COLO668 (cell line): ENCODE results near the gene TSPY2.
"Not testable (repeated sequence)": the region's sequence is repeated elsewhere in the genome, so short reads cannot be mapped to it uniquely, and the experiment has no call there.

Experiments used
- DNase-seq: peaks from one replicate; lab custom pipeline; 2025; ENCODE audit not compliant: unreplicated experiment; lab: John Stamatoyannopoulos, UW

TSPY2 gene, protein sequence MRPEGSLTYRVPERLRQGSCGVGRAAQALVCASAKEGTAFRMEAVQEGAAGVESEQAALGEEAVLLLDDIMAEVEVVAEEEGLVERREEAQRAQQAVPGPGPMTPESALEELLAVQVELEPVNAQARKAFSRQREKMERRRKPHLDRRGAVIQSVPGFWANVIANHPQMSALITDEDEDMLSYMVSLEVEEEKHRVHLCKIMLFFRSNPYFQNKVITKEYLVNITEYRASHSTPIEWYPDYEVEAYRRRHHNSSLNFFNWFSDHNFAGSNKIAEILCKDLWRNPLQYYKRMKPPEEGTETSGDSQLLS

DNA sequence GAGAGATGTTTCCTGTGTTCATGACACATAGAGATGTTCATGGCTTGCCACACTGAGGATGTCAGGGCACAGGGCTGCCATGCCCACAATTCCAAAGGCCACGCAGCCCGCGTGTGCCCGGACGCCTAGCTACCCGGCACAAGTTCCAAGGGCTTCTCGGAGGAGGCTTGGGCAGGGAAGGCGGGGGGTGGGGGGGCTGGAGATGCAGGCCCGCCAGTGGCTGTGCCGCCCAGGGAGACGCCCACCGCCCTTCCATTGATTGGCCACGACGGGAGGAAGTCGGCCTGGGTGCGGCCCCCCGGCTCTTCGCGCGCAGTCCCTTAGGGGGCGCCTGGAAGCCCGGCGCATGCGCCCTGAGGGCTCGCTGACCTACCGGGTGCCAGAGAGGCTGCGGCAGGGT lies at the start of gene TSPY2:
TSPY2 (plus strand) TSS at position 301 of the 400 bp plus-strand sequence; CDS start at position 347, 46 bp downstream.
- DNase-seq = not testable (repeated sequence)

DNA sequence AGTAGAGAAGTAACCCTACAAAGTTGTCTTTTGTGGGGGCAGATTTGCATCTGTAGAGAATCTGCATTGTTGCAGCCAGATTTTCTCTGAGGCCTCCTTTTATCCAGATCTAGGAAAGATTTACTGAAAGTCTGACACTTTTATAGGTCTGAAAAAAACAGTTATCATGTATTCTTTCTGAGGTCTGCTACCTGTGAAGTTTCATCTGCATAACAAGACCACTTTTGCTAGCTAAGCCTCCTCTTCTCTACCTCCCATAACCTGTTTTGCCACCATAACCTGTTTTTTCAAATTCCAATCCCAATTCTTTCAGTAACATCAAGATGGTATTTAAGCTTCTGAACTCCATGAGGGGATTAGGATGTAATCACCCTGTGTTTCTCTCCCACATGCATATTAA lies 36.5 kb upstream of the TSPY2 start:
- not testable (repeated sequence) for DNase-seq

DNA sequence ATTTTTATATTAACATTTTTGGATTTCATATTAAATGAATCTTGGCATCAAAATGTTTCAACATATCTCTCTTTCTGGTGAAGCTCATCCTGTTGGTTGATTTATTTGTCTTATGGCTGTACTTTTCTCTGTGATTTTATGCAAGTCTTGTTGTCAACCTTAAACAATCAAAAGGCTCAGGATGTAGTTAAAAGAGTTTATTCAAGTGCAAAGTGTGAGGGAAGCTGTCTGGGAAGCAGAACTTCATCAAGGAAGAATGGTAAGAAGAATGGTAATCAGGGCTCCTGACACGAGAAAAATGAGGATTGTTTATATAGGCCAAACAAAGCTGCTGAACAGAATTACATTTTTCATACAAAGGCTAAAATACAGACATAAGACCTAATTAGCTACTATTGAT lies 29.0 kb upstream of the TSPY2 start:
- DNase-seq = not testable (repeated sequence)

DNA sequence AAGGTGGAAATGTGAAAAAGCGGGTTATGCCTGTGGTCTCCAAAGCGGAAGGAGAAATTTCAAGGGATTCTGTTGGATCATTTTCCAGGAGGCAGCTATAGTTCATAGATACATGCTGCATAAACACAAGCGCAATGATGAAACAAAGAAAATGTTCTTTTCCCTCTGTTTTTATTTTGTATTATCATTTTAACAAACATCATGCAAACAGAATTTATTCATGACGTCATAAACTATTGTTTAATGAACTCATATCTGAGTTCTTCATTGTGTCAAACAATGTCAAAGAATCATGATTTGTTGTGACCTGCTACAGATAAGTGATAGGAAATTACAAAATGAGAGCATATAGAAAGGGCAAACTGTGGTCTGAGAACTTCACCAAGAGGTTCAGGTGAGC lies 23.8 kb downstream of the TSPY2 start:
- not testable (repeated sequence) for DNase-seq
